D721Med (cell line): ENCODE results near the gene CUZD1.

ENCODE experiments used
- DNase-seq: peaks from one replicate; pipeline ENCODE4 v3.0.0; 2011; ENCODE audit warnings: low spot score; ENCODE audit not compliant: insufficient read length
- FAIRE-seq: peaks from 2 replicates; lab custom pipeline; 2011; peaks lifted over from hg19 to GRCh38; lab: Jason Lieb, UNC
- TF ChIP-seq, protein P1 (sequence below): IDR thresholded peaks from 2 replicates; pipeline ENCODE4 v1.5.1; 2012; ENCODE audit warnings: mild to moderate bottlenecking, control low read depth; ENCODE audit not compliant: insufficient read depth; ENCODE audit errors: missing control alignments

CUZD1 gene

DNA sequence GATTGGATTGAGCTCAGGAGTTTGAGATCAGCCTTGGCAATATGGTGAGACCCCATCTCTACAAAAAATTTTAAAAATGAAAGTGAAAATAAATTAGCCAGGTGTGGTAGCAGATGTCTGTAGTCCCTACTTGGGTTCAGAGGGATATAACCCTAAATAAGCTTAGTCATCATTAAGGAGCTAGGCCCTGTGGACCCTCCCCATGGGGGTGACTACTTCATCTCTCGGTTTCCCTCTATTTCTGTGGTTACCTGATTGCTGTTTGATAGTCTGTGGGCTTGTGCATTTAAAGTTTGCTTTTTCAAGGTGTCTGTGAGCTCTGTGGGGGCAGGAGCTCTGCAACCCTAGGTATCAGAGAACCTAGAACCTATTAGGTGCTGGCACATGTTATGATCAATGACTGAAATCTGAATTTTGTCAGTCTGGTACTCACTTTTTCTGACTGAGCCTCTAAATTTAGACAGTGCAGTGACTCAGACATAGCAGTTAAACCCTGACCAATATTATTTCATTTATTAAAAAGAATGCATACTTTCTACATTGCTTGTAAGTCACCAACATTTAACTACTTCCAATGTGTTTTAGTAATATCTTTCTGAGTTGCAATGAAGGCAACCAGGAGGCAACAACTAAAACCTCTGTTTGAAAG is 8.1 kb upstream of the CUZD1 start:
- TF ChIP-seq, protein P1, sequence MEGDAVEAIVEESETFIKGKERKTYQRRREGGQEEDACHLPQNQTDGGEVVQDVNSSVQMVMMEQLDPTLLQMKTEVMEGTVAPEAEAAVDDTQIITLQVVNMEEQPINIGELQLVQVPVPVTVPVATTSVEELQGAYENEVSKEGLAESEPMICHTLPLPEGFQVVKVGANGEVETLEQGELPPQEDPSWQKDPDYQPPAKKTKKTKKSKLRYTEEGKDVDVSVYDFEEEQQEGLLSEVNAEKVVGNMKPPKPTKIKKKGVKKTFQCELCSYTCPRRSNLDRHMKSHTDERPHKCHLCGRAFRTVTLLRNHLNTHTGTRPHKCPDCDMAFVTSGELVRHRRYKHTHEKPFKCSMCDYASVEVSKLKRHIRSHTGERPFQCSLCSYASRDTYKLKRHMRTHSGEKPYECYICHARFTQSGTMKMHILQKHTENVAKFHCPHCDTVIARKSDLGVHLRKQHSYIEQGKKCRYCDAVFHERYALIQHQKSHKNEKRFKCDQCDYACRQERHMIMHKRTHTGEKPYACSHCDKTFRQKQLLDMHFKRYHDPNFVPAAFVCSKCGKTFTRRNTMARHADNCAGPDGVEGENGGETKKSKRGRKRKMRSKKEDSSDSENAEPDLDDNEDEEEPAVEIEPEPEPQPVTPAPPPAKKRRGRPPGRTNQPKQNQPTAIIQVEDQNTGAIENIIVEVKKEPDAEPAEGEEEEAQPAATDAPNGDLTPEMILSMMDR = no peak
- DNase-seq (no peak), FAIRE-seq (no peak)

DNA sequence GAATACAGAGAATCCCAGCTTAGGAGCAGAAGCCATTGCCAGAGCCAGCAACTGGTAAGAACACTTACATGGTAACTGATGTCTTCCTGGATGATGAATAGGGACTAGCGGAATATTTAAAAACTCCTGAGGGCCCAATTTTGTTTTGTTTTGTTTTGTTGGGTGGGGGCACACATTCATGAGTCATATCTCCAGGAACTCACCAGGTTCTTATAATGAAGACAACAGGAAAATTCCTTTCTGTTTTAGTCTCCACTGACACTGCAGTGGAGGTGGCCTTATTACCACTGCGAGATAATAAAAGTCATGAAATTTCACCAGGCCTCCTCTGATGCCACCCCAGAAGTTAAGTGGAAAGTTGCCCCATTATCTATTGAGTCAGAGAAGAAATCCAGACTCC is 6.6 kb upstream of the CUZD1 start:
- DNase-seq = no peak
- TF ChIP-seq, protein P1 = no peak
- FAIRE-seq = no peak

DNA sequence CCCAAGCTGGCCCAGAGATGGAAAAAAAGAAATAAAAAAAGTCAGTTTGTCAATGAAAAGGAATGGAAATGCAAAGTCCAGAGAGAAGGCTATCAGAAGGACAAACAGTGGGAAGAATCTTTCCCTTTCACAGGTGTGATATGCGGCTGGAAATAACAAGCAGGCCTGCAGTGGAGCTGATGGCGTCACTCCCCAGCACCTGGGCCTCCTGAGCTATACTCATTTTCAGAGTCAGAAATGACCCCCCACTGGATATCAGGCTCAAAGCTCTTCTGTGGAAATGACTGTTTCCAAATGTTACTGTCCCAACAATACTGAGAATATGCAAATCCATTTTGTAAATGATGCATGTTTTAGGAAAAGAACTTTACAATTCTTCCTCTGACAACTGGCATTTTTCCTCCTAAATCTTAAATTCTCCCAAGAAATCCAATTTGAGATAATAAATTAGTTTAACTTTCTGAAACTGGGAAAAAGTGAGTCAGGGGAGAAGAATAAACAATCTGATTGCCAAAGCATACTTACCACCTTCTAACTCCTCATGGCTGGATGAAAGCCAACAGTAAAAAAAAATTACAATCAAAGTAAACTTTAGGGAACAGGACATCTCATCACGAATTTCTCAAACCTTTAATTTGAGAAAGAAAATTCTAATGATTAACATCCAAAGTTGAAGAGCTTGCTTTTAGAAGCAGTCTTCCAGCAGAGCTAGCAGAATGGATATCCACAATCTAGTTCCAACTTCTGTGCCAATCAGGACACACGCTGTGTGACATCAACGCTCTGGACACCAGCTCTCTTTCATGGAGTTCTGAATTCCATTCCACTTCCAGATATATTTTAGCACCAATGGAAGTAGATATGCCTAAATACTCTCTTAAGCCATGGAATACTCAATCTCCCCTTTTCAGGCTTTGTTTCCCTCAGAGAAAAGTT is 5.3 kb upstream of the CUZD1 start:
- TF ChIP-seq, protein P1 = no peak
- FAIRE-seq = no peak
- DNase-seq = no peak

DNA sequence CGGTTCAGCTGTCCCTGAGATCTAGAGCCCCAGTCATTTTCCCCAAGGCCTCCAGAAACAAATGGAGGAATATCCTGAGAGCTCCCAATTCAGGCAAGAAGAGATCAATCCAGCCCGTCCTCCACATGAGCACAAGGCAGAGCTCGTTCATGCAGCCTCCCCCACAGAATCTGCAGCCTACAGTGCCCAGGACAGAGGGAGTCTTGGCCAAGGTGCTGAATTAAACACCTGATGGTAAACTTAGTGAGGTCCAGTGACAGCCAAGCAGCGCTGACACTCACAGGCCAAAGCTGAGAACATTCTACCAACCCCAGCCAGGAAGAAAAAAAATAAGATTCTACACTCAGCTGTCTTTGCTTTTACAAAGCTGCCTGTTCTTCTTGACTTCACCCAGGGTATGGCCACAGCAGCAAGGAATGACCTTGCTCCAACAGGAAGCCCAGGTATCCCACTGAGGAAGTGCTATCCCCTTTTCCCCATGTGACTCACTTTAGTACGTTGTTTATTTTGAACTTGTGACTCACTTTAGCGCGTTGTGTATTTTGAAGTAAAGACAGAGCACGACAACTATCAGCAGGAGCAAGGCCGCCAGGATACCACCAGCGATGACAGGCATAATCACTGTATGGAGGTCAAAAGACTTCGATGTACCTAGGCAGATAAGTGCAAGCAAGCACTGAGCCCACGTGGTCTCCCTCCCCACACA is 4.4 kb upstream of the CUZD1 start:
- FAIRE-seq = no peak
- TF ChIP-seq, protein P1 = no peak
- no peak for DNase-seq

DNA sequence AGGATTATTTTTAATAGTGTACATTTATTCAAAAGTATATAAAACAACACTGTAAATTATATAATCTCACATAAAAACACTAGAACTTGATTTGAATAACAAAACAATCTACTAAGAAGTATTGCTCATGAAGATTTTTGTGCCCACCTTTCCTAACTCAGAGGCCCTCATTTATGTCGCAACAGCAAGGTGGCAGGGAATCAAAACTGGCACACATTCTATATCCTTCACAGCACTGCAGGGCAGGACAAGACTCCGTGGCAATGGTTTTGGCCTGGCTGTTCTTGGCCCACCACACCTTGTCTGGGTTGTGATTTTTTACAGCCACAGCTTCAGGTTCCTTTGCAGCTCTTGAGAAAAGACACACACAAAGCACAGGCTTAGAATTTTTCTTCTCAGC is 3.4 kb upstream of the CUZD1 start:
- TF ChIP-seq, protein P1 = no peak
- no peak for DNase-seq
- FAIRE-seq = no peak

DNA sequence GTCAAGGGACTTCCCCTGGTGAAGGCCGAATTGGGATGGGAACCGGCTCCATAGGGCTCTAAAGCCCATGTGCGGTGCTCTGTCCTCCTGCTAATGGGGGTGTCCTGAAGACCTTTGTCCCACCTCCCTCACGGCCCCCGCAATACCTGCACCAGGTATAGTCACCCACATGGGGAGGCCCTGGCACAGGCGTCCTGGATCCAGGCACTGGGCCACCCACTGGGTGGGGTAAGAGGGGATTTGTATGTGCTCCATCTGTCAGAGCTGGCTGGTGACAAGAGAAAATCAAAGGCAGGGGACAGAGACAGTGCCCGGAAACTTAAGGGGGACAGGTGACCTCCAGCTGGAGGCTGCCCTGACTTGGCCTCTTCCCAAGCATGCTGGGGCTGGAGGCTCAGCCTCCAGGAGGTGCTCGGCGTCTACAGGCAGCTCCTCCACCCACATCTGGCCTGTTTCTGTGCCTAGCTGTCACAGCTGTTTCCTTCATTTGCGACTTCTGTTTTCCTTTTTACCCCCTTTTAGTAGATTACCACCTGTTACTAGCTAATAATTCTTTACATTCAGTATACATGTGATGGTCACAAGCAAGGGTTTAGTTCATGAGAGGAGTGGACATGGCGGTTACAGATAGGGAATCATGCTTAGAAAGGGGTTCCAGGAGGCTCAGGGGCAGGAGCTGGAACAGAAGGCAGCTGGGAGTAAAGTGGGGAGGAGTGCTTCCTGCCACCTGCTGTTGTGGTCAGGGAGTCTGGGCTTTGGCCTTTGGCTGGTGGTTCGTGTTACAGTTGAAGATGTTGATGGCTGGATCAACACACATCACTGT is 2.3 kb upstream of the CUZD1 start:
- no peak for FAIRE-seq
- TF ChIP-seq, protein P1 = no peak
- no peak for DNase-seq
